GM18858 (cell line): ENCODE data around the gene ATP2A1.
A peak's percentile ranks its signal among the peaks of the same experiment; 100 is the strongest.
"Not testable (repeated sequence)": the region's sequence is repeated elsewhere in the genome, so short reads cannot be mapped to it uniquely, and the experiment has no call there.

ENCODE experiments used
- ATAC-seq: cut with Tn5 transposase; IDR thresholded peaks from one replicate; pipeline ENCODE4 v1.9.1; 2021; ENCODE audit not compliant: unreplicated experiment

ATP2A1 gene

DNA sequence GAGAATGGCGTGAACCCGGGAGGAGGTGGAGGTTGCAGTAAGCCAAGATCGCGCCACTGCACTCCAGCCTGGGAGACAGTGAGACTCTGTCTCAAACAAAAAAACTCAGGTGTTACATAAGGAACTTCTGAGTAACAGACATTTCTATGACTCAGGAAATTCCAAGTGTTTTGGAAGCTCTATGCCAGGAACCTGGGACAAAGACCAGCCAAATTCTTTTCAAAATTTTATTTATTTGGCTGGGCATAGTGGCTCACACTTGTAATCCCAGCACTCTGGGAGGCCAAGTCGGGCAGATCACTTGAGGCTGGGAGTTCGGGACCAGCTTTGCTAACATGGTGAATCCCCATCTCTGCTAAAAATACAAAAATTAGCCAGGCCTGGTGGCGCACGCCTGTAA, 19.9 kb upstream of the ATP2A1 start:
- ATAC-seq, result no peak

DNA sequence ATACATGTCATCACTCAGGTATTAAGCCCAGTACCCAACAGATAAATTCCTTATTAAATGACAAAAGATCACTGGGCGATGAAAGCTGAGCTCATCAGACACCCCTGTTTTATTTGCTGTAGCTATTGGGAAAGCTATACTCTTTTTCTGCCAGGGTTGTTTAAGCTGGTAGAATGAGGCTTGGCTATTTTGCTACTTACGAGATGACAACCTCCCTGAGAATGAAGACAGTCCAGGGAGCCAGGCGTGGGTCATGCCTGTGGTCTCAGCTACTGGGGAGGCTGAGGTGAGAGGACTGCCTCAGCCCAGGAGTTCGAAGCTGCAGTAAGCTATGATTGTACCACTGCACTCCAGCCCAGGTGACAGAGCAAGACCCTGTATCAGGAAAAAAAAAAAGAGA, 19.0 kb upstream of the ATP2A1 start:
- no peak for ATAC-seq

DNA sequence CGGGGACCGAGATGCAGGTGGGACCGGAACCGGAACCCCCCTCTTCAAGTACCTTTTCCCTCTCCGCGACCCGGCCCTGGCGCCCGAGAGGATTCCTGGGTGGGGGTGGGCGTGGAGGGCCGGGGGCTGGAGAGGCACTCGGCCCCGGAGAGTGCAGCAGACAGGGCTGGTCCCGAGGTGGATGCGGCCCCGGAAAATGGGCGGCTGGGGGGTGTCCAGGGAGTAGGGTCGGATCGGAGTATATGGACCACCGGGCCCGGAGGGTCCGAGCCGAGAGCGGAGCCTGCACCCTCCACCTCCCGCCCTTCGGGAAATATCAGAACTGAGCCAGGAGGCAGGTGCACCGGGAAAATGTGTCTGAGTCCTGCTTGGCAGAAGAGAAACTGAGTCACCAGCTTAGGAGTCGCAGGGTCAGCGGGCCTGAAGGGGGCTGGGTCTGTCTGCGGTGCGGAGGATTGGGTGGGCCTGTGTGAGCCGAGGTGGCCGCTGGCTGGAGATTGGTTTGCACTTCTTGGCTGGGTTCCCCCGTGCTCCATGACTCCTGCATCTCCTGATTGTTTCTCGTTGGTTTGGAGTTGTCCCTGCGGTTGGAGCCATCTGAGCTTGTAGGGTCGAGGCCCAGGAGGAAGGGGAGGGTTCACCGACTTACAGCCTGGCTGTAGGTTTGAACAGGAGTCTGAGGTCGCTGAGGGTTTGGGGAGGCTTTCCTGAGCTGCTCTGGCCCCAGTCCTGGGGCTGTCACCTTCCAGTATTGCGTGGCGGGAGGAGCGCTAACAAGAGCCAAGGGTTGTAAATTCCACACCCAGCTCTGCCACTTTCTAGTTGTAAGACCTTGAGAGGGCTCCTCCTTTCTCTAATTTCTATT, 14.1 kb upstream of the ATP2A1 start:
- ATAC-seq, result no peak

GRCh38 chr16:28865001-28865688, 13.1 kb upstream of the ATP2A1 start:
- no peak for ATAC-seq

GRCh38 chr16:28865722-28866453, 12.4 kb upstream of the ATP2A1 start:
- no peak for ATAC-seq

DNA sequence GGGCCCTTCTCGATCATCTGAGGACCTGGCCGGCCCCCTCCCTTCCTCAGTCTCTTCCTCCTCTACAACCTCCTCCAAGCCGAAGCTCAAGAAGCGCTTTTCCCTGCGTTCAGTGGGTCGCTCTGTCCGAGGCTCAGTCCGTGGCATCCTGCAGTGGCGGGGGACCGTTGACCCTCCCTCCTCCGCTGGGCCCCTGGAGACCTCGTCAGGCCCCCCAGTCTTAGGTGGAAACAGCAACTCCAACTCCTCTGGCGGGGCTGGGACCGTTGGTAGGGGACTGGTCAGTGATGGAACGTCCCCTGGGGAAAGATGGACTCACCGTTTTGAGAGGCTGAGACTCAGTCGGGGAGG, 11.9 kb upstream of the ATP2A1 start:
- no peak for ATAC-seq

GRCh38 chr16:28867241-28867640, 11.0 kb upstream of the ATP2A1 start:
- no peak for ATAC-seq

DNA sequence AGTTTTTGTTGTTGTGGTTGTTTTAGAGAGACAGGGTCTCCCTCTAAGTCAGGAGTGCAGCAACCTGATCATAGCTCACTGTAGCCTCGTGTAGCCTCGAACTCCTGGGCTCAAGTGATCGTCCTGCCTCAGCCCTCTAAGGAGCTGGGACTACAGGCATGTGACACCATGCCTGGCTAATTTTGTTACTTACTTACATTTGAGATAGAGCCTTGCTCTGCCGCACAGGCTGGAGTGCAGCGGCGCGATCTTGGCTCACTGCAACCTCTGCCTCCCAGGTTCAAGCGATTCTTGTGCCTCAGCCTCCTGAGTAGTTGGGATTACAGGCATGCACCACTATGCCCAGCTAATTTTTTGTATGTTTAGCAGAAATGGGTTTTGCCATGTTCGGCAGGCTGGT, 10.6 kb upstream of the ATP2A1 start:
- not testable (repeated sequence) for ATAC-seq

GRCh38 chr16:28869201-28869600, 9.1 kb upstream of the ATP2A1 start:
- no peak for ATAC-seq

GRCh38 chr16:28872952-28873351, 5.3 kb upstream of the ATP2A1 start:
- ATAC-seq, result no peak

GRCh38 chr16:28873543-28874201, 4.6 kb upstream of the ATP2A1 start:
- ATAC-seq, result no peak

GRCh38 chr16:28874406-28874805, 3.9 kb upstream of the ATP2A1 start:
- no peak for ATAC-seq

GRCh38 chr16:28875134-28876018, 2.9 kb upstream of the ATP2A1 start:
- ATAC-seq, result no peak

GRCh38 chr16:28876019-28876659, 2.1 kb upstream of the ATP2A1 start:
- ATAC-seq, result no peak

DNA sequence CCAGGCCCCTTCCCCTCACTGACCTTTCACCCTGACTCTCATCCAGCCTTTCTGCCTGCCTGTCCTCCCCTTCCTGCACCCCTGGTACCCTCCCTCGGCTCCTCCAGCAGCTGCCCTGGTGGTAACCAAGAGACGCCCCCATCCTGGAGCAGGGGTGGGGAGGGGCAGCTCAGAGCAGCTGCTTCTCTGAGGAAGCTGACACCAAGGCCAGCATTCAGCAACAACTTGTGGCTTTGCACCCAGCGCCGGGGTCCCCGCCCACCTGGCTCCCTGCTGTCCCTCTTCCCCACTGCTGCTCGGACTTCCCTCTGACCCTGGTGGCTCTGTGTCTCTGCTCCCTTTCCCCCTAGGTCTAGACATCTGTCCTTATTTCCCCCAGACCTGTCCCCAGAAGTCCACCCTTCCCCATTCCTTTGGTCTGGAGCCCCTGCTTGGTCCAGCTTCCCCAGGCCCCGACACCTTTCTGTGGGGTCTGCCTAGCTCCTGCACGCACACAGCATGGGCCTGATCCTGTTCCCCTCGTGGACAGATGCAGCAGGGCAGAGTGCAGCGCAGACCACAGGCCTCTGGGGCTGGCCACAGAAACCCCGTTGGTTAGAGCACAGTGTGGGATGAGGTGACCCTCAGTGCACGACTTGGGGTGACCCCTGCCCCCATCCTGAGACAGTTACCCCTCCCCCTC, 1.2 kb upstream of the ATP2A1 start:
- no peak for ATAC-seq

GRCh38 chr16:28877655-28878000, 660 bp upstream of the ATP2A1 start:
- ATAC-seq, result no peak

GRCh38 chr16:28879261-28879840, 1.1 kb downstream of the ATP2A1 start:
- ATAC-seq, result peak; percentile 18

DNA sequence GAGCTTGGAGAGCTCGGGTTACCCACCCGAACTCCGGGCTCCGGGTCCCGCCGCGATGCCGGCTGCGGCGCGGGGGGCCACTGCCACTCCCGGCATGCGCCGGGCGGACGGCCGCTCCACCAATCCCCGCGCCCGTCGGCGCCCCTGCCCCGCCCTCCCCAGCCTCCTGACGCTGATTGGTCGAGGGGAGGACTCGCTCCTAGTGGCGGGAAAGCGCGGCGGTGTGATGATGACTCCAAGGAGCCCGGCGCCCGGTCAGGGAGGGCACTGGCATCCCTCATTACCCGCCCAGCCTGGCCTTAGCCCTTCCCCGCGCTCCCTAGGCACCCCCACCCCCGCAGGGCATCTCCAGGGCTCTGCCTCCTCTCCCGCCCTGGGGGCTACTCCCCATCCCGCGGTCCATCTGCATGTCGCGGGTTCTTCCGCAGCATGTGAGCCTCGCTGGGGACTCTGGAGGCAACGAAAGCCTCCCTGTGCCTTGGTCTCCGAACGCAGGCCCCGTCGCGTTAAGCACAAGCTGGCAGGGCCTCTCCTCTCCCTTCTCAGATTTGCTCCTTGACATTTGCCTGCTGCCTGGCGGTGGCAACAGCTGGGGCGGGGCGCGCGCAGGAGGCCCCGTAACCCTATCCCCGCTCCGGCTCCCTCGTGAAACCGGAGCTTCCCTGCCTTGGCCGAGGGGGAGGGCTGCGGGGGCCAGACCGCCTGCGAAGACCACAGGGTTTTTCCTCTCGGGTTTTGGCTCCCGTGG, 1.7 kb downstream of the ATP2A1 start:
- ATAC-seq, result peak; percentile 74
